ENCODE data around the gene MED4.
A peak's percentile ranks its signal among the peaks of the same experiment; 100 is the strongest.

MED4 gene

DNA sequence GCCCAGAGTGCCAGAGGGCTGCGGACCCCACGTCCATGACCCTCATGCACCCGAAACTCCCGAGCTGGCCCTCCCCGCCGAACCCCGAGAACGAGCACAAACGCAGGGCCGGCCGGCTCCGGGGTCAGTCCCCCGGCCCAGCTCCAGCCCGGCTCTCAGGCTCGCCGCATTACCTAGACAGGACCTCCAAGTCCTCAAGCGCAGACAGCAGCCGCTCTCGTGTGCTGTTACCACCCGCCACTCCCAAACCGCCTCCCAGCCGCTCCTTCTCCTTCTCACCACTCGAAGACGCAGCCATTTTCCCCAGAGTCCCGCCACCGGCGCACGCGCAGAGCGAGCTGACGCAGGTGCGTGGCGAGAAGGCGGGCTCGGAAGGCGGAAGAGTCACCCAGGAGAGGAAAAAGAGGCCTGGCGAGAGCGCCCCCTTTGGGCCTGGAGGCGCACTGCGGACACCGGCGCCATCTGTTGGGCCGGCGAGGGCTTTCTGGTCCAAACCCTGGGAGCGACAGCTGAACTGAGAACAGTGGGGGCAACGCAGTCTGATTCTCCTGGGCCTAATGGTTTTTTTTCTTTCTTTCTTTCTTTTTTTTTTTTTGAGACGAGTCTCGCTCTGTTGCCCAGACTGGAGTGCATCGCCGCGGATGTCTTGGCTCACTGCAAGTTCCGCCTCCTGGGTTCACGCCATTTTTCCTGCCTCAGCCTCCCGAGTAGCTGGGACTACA, at the start of gene MED4:
Gene MED4 (minus strand): TSS at position 324 of the 722 bp plus-strand sequence. CDS start 26 bp downstream, at position 298.
- peak; percentile 96 to 98 for DNase-seq

- DNase-seq, result peak; percentile 43 to 54
Measured at GRCh38 chr13:48144413-48145035, 49.6 kb upstream of the MED4 start.

DNA sequence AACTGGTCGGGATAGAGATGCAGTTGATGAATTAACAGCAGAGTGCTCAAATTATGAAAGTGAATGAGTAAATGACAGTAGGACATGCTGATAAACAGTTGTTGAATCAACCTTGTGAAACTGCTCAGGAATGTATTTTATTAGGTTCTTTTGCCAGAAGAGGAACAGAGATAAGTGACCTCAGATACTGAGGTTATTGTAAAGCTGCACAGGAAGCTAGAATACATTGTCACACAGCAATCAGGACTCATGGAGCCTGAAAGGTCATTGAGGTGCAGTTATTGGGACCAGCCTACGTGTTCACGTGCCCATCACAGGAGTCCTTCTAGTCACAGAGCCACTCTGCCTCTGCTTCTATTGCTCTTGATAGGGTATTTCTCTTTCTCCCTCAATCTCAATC, 47.5 kb upstream of the MED4 start:
- no peak for DNase-seq

DNA sequence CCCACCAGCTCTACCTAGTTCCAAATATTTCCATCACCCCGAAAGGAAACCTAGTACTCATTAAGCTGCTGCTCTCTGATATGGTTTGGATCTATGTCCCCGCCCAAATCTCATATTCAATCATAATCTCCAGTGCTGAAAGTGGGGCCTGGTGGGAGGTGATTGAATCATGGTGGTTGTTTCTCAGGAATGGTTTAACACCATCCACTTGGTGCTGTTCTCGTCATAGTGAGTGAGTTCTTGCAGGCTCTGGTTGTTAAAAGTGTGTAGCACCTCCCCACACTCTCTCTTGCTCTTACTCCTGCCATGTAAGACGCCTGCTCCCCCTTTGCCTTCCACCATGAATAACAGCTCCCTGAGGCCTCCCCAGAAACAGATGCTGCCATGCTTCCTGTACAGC, 43.4 kb upstream of the MED4 start:
- no peak for DNase-seq

- DNase-seq, result no peak
Measured at GRCh38 chr13:48132961-48133360, 38.1 kb upstream of the MED4 start.

- DNase-seq, result no peak
Measured at GRCh38 chr13:48131533-48131932, 36.6 kb upstream of the MED4 start.

- DNase-seq, result peak; percentile 53 to 83
Measured at GRCh38 chr13:48126944-48127830, 32.3 kb upstream of the MED4 start.

DNA sequence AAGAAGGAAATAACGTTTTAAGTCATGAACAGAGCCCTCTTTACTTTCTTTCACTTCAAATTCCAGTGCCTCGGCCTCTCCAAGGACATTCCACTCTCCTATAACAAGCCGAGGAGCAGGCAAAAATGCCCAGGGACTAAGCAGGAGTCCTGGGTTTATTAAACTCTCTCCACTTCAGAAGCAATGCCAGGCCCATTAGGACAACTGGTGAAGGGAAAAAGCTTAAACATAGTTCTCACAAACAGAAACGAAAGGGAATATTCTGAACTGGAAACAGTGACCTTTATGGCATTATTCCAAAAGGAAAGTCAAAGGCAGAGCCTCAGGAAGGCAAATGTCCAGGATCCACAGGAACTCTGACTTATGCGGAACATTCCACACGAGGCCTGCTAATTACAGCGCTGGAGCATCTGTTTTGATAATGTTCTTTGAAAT, 30.9 kb upstream of the MED4 start:
- no peak for DNase-seq

DNA sequence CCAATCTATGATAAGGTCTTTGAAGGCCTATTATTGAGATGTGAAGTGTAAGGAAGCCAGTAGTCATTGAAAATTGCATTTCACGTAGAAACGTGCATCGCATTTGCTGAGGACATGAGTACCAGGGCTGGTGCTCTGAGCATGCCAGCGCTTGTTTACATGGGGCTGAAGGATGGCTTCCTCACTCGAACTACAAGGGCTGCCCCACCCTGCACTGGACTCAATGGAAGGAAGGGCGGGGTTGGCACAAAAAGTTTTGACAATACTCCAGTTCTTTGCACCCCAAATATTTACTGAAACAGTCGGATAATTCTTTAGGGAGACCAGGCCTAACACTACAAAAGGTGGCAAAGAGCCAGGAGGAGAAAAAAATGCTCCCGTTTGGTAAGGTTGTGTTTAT, 28.9 kb upstream of the MED4 start:
- DNase-seq, result no peak

DNA sequence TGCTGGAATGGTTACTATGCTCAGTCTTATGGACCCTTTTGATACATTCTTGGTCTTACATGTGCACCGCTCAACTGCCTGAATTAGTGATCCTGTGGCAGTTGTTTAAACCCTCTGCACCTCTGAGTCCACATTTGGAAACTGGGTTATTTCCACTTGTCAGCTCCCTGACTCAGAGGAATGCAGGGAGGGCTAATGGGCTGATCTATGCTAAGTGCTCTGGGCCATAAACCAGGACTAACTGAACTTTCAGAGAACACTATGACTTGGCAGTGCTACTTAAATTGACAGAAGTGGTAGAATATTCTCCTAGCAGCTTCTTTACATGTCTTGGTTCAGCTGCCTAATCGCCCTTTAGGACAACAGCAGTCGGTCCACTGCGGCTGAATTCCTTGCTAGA, 26.8 kb upstream of the MED4 start:
- DNase-seq, result no peak

DNA sequence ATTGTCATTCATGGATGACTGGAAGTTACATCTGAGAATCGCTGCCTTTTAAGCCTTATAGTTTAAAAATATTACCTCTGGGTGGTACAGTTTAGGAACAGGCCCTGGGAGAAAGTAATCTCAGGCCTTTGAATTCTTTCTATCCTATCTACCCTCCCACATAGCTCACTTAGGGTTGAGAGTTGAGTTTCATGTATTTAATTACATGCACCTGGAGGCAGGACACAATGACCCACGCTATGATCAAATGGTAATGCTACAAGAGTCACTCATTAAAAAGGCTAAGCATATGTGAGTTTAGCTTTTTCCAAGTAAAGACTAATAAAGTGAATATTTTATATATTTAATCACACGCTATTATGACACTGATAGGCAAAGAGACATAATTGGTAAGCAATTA, 25.3 kb upstream of the MED4 start:
- no peak for DNase-seq

GRCh38 chr13:48118030-48118429, 23.1 kb upstream of the MED4 start:
- DNase-seq, result no peak

GRCh38 chr13:48116808-48117207, 21.9 kb upstream of the MED4 start:
- no peak for DNase-seq

GRCh38 chr13:48113756-48114130, 18.8 kb upstream of the MED4 start:
- DNase-seq, result no peak

GRCh38 chr13:48112896-48113755, 18.2 kb upstream of the MED4 start:
- DNase-seq, result no peak

GRCh38 chr13:48110931-48111721, 16.2 kb upstream of the MED4 start:
- no peak for DNase-seq

- no peak for DNase-seq
Measured at GRCh38 chr13:48110132-48110868, 15.4 kb upstream of the MED4 start.

DNA sequence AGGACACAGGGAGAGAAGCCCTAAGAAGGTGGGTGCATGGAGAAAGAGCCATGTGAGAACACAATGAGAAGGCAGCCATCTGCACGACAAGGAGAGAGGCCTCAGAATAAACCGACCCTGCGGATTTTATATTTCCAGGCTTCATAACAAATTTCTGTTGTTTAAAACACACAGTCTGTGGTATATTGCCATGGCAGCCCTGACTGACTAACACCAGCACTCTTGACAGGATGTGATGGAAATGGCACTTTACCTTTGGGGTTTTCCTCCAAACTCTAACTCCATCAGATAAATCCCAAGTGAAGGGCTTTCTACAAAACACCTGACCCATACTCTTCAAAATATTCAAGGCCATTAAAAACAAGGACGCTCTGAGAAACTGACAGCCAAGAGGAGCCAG, 13.2 kb upstream of the MED4 start:
- DNase-seq, result no peak

DNA sequence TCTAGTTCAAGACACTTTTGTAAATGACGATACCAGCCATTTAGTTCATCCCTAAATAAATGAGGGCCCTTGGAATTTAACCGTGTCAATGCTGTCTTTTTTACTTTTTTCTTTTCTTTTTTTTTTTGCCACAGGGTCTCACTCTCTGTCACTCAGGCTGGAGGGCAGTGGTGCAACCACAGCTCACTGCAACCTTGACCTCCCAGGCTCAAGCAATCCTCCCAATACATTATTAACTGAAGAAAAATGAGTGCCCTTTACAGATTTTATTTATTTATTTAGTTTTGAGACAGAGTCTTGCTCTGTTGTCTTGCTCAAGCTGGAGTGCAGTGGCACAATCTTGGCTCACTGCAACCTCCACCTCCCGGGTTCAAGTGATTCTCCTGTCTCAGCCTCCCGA, 2.9 kb upstream of the MED4 start:
- DNase-seq, result no peak

GRCh38 chr13:48096670-48097069, 1.8 kb upstream of the MED4 start:
- no peak for DNase-seq

- peak in 1 of 2 donors; percentile 5 for DNase-seq
Measured at GRCh38 chr13:48094404-48094780, 512 bp downstream of the MED4 start.
